ENCODE data around the gene TULP4.
"Not testable (repeated sequence)": the region's sequence is repeated elsewhere in the genome, so short reads cannot be mapped to it uniquely, and the experiment has no call there.

Gene TULP4

GRCh38 chr6:158545043-158545966, 233.0 kb downstream of the TULP4 start:
- DNase-seq (ENCODE audit: insufficient read length, low spot score) (no peak), FAIRE-seq (no peak)

GRCh38 chr6:158548418-158549161, 236.3 kb downstream of the TULP4 start:
- no peak for FAIRE-seq
- no peak for DNase-seq (ENCODE audit: insufficient read length, low spot score)

GRCh38 chr6:158552055-158552795, 240.0 kb downstream of the TULP4 start:
- DNase-seq (ENCODE audit: insufficient read length, low spot score) (no peak), FAIRE-seq (no peak)

- no peak for DNase-seq (ENCODE audit: insufficient read length, low spot score)
- no peak for FAIRE-seq
Observed at GRCh38 chr6:158552796-158553138, 240.5 kb downstream of the TULP4 start.

- FAIRE-seq = no peak
Observed at GRCh38 chr6:158554611-158555361, 242.5 kb downstream of the TULP4 start.

GRCh38 chr6:158556113-158556512, 243.8 kb downstream of the TULP4 start:
- FAIRE-seq (no peak), DNase-seq (ENCODE audit: insufficient read length, low spot score) (no peak)

More at GRCh38 chr6:158554611-158555361, 242.5 kb downstream of the TULP4 start:
- DNase-seq (ENCODE audit: insufficient read length, low spot score) = no peak

- not testable (repeated sequence) for FAIRE-seq
Observed at GRCh38 chr6:158557110-158557509, 244.8 kb downstream of the TULP4 start.

GRCh38 chr6:158557927-158558326, 245.7 kb downstream of the TULP4 start:
- no peak for FAIRE-seq
- DNase-seq (ENCODE audit: insufficient read length, low spot score) = no peak

More at GRCh38 chr6:158557110-158557509, 244.8 kb downstream of the TULP4 start:
- DNase-seq (ENCODE audit: insufficient read length, low spot score) = not testable (repeated sequence)

- no peak for DNase-seq (ENCODE audit: insufficient read length, low spot score)
- FAIRE-seq = no peak
Observed at GRCh38 chr6:158558415-158559306, 246.4 kb downstream of the TULP4 start.

GRCh38 chr6:158559338-158559894, 247.2 kb downstream of the TULP4 start:
- FAIRE-seq = no peak

GRCh38 chr6:158559895-158560835, 247.9 kb downstream of the TULP4 start, which contains the start of gene TMEM181:
TSS of gene TMEM181 (plus strand) at chr6:158560091. CDS start at chr6:158560225, 134 bp downstream.
- DNase-seq (ENCODE audit: insufficient read length, low spot score) = peak; percentile 73
- FAIRE-seq = peak; percentile 58

More at GRCh38 chr6:158559338-158559894, 247.2 kb downstream of the TULP4 start:
- DNase-seq (ENCODE audit: insufficient read length, low spot score) = no peak

GRCh38 chr6:158560836-158561320, 248.6 kb downstream of the TULP4 start:
- FAIRE-seq = no peak
- no peak for DNase-seq (ENCODE audit: insufficient read length, low spot score)

Data from HTR-8/SVneo (cell line).